Trophoblast cell (in vitro differentiated cells and primary cell): Measurements from ENCODE around the gene NLRP11.

Source experiments
- DNase-seq, 2 donors: peaks; one replicate each; pipeline ENCODE4 v3.0.0-alpha.2; 2016
- H2AFZ ChIP-seq: 2 replicates; pipeline ENCODE4 v1.6.1; 2013; ENCODE audit warnings: low read length, moderate library complexity, mild to moderate bottlenecking; ENCODE audit not compliant: insufficient read depth, poor library complexity
- H2AK5ac ChIP-seq: 2 replicates; pipeline ENCODE4 v1.6.1; 2013; ENCODE audit warnings: mild to moderate bottlenecking, low read length
- H2BK120ac ChIP-seq: 2 replicates; pipeline ENCODE4 v1.6.1; 2013; ENCODE audit warnings: low read length, mild to moderate bottlenecking, moderate library complexity; ENCODE audit not compliant: insufficient read depth, poor library complexity
- H2BK12ac ChIP-seq: 2 replicates; pipeline ENCODE4 v1.6.1; 2013; ENCODE audit warnings: mild to moderate bottlenecking, low read length, moderate library complexity
- H2BK5ac ChIP-seq: 2 replicates; pipeline ENCODE4 v1.6.1; 2013; ENCODE audit warnings: low read length, low read depth, moderate library complexity, mild to moderate bottlenecking; ENCODE audit not compliant: poor library complexity
- H3K14ac ChIP-seq: 2 replicates; pipeline ENCODE4 v1.6.1; 2013; ENCODE audit warnings: mild to moderate bottlenecking, low read length
- H3K18ac ChIP-seq: 2 replicates; pipeline ENCODE4 v1.6.1; 2013; ENCODE audit warnings: mild to moderate bottlenecking, low read length
- H3K23ac ChIP-seq: 2 replicates; pipeline ENCODE4 v1.6.1; 2013; ENCODE audit warnings: low read length
- H3K27ac ChIP-seq: 2 replicates; pipeline ENCODE4 v1.5.1; 2013; ENCODE audit warnings: low read depth, mild to moderate bottlenecking, inconsistent platforms, low read length, moderate library complexity
- H3K27me3 ChIP-seq: 2 replicates; pipeline ENCODE4 v1.6.1; 2013; ENCODE audit warnings: inconsistent platforms, mild to moderate bottlenecking, low read length, moderate library complexity; ENCODE audit not compliant: insufficient read depth
- H3K36me3 ChIP-seq, 2 experiments: 1 replicate in 1 of 2; 2 replicates in 1 of 2; pipeline ENCODE4 v1.6.1; 2013; ENCODE audit warnings: low read length in 2 of 2, mild to moderate bottlenecking in 2 of 2, moderate library complexity in 1 of 2; ENCODE audit not compliant: insufficient read depth in 2 of 2, control insufficient read depth in 1 of 2
- H3K4ac ChIP-seq: 2 replicates; pipeline ENCODE4 v1.6.1; 2013; ENCODE audit warnings: low read depth, mild to moderate bottlenecking, low read length, moderate library complexity
- H3K4me1 ChIP-seq, 2 experiments: 1 replicate in 1 of 2; 2 replicates in 1 of 2; pipeline ENCODE4 v1.6.1; 2013; ENCODE audit warnings: low read length in 2 of 2, mild to moderate bottlenecking in 2 of 2, moderate library complexity in 1 of 2; ENCODE audit not compliant: insufficient read depth in 2 of 2, control insufficient read depth in 1 of 2
- H3K4me2 ChIP-seq: 2 replicates; pipeline ENCODE4 v1.6.1; 2013; ENCODE audit warnings: inconsistent platforms, mild to moderate bottlenecking, low read length, moderate library complexity
- H3K4me3 ChIP-seq: 2 replicates; pipeline ENCODE4 v1.5.1; 2013; ENCODE audit warnings: mild to moderate bottlenecking, low read depth, low read length, inconsistent platforms
- H3K79me1 ChIP-seq: one replicate; pipeline ENCODE4 v1.6.1; 2013; ENCODE audit warnings: low read length
- H3K79me2 ChIP-seq: 2 replicates; pipeline ENCODE4 v1.6.1; 2013; ENCODE audit warnings: low read length, mild to moderate bottlenecking; ENCODE audit not compliant: control insufficient read depth, insufficient read depth, poor library complexity
- H3K9ac ChIP-seq: 2 replicates; pipeline ENCODE4 v1.6.1; 2013; ENCODE audit warnings: mild to moderate bottlenecking, low read length
- H3K9me3 ChIP-seq: 2 replicates; pipeline ENCODE4 v1.6.1; 2013; ENCODE audit warnings: low read depth, mild to moderate bottlenecking, control low read depth, inconsistent platforms, low read length; ENCODE audit not compliant: insufficient read depth
- H4K12ac ChIP-seq: 2 replicates; pipeline ENCODE4 v1.6.1; 2013; ENCODE audit warnings: low read depth, mild to moderate bottlenecking, low read length, moderate library complexity
- H4K8ac ChIP-seq: 2 replicates; pipeline ENCODE4 v1.6.1; 2013; ENCODE audit warnings: low read depth, mild to moderate bottlenecking, low read length, moderate library complexity
- H4K91ac ChIP-seq: one replicate; pipeline ENCODE4 v1.6.1; 2013; ENCODE audit warnings: low read depth, mild to moderate bottlenecking, low read length, moderate library complexity
- WGBS: extraction: QIAGEN DNeasy Blood & Tissue Kit; methylation state at CpG from one replicate; pipeline ENCODE4 v1.1.7; 2013; ENCODE audit warnings: missing lambda C conversion rate; ENCODE audit not compliant: insufficient read length, insufficient coverage; ENCODE audit errors: extremely low coverage; 5-methylcytosine and 5-hydroxymethylcytosine counted together

The NLRP11 gene

DNA sequence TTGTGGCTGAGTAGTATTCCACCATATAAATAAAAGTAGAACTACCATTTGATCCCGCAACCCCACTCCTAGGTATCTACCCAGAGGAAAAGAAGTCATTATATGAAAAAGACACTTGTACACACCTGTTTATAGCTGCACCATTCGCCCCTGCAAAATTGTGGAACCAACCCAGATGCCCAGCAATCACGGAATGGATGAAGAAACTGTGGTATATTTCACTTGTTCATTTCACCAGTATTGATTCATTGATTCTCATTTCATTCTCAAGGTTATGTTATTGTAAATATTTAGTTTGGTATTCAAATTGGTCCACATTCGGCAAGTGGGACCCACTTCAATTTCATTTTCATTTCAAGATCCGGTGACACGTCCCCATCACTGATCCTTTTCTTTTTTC lies 81.1 kb downstream of the NLRP11 start:
- H3K14ac ChIP-seq: no peak overlapping the region
- H3K4ac ChIP-seq: no peak overlapping the region
- no peaks in the 10 kb centered on the region for H3K79me2 ChIP-seq
- no peak overlapping the region for H4K12ac ChIP-seq
- no peak overlapping the region for H2AFZ ChIP-seq
- no peak overlapping the region for H2BK120ac ChIP-seq
- H3K27ac ChIP-seq: no peak overlapping the region
- no peak overlapping the region for H3K4me3 ChIP-seq
- no peaks in the 10 kb centered on the region for H3K79me1 ChIP-seq
- no peak overlapping the region for H2BK12ac ChIP-seq
- no peak overlapping the region for H3K9ac ChIP-seq
- H4K8ac ChIP-seq: no peak overlapping the region
- no CpG with 5 or more reads among the region's 6 CpGs for WGBS
- no peaks in the 10 kb centered on the region for H3K36me3 ChIP-seq
- H3K9me3 ChIP-seq: peaks cover 12% of the 10 kb centered on the region
- H2BK5ac ChIP-seq: no peak overlapping the region
- no peak overlapping the region for H2AK5ac ChIP-seq
- no peak for DNase-seq
- H3K4me2 ChIP-seq: no peak overlapping the region
- no peak overlapping the region for H3K18ac ChIP-seq
- no peaks in the 10 kb centered on the region for H3K4me1 ChIP-seq
- H3K23ac ChIP-seq: no peak overlapping the region
- H3K27me3 ChIP-seq: no peaks in the 10 kb centered on the region
- H4K91ac ChIP-seq: no peak overlapping the region

- H3K79me1 ChIP-seq: no peaks in the 10 kb centered on the region
Measured at GRCh38 chr19:55738302-55738701, 93.5 kb downstream of the NLRP11 start, which contains the start of gene NLRP9. Gene NLRP9 (minus strand): TSS chr19:55738402. CDS start chr19:55738374, 28 bp downstream.

More at GRCh38 chr19:55738302-55738701, 93.5 kb downstream of the NLRP11 start, which contains the start of gene NLRP9:
- H2BK120ac ChIP-seq: no peak within 1 kb of the TSS
- DNase-seq: no peak
- no peak within 1 kb of the TSS for H2BK5ac ChIP-seq
- H3K4me2 ChIP-seq: no peak within 1 kb of the TSS
- H4K12ac ChIP-seq: no peak within 1 kb of the TSS
- H3K9ac ChIP-seq: no peak within 1 kb of the TSS
- H2AK5ac ChIP-seq: no peak within 1 kb of the TSS
- no peaks in the 10 kb centered on the region for H3K27me3 ChIP-seq
- no peak within 1 kb of the TSS for H3K23ac ChIP-seq
- no peak within 1 kb of the TSS for H3K4ac ChIP-seq
- H3K4me3 ChIP-seq: no peak within 1 kb of the TSS
- H4K8ac ChIP-seq: no peak within 1 kb of the TSS
- no peak within 1 kb of the TSS for H4K91ac ChIP-seq
- H2AFZ ChIP-seq: no peak within 1 kb of the TSS
- no peaks in the 10 kb centered on the region for H3K36me3 ChIP-seq
- H3K27ac ChIP-seq: no peak within 1 kb of the TSS
- peaks cover 16% of the 10 kb centered on the region for H3K9me3 ChIP-seq
- H3K14ac ChIP-seq: no peak within 1 kb of the TSS
- no peak within 1 kb of the TSS for H3K18ac ChIP-seq
- H2BK12ac ChIP-seq: no peak within 1 kb of the TSS
- H3K79me2 ChIP-seq: no peaks in the 10 kb centered on the region
- H3K4me1 ChIP-seq: no peaks in the 10 kb centered on the region
- no CpG with 5 or more reads among the region's 3 CpGs for WGBS
